ENCODE data around the gene CAMTA1.

Gene CAMTA1

DNA sequence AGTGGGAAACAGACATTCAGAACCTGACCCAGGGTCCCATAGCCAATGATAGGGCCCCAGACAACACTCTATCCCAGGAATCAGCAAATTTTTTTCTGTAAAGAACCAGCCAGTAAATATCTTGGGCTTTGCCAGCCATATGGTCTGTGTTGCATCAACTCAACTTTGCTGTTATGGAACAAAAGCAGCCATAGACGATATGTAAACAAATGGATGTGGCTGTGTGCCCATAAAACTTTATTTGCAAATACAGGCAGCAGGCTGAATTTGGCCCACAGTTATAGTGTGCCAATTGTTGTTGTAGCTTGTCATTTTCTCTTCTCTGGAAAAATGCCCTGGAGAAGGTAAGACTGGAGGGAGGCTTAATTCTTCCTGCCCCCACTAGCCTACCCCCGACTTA lies 554.7 kb downstream of the CAMTA1 start:
- no peak for DNase-seq (ENCODE audit: low read depth)

DNA sequence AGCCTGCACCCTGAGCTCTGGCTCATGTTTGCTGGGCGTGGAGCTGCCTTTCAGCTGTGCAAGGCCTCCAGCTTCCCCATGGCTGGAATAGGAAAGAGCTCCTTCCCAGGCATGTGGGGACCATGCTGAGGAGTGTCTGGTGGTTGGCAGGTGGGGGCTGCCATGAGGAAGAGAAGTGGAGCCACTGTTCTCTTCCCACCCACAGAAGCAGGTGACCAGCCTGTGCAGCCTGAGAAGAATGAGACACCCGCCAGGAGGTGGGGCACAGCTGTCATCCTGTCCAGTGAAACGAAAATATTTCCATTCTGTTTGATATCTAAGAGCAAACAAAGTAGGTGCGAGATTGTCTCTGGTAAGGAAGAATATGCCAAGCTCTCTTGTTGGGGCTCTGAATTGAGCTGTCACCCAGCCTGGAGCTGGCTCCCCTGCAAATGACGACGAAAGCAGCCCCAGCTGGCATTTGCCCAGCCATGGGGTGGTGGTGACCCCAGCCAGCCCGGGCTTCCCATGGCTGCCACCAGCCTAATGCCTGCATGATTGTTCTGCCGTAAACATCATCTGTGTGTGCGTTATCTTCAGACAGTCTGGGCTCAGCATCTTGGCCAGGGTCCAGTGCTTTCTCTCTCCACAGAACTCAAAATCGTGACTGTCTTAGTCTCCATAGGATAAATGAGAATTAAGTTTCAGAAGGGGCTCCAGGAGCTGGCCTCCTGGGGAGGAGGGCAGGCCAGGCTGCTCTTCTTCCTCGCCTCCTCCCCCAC lies 556.1 kb downstream of the CAMTA1 start:
- DNase-seq (ENCODE audit: low read depth) = no peak

DNA sequence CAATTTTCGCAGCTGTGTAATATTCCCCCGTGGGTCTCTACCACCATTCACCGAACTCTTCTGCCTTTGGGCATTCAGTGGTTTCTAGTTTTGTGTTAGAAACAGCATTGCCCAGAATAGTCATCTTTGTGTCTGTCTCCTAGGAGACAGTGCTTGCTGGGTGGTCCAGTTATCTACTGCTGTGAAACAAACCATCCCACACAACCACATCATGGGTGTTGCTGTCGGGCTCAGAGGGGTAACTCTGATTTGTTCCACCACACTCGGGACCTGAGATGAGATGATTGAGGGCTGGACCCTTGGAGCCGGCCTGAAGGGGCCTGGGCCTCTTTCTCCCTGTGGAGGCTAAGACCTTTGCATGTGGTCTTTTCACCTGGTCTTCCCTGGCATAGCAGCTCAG lies 558.6 kb downstream of the CAMTA1 start:
- no peak for DNase-seq (ENCODE audit: low read depth)

GRCh38 chr1:7344299-7344698 lies 559.0 kb downstream of the CAMTA1 start:
- DNase-seq (ENCODE audit: low read depth) = no peak

DNA sequence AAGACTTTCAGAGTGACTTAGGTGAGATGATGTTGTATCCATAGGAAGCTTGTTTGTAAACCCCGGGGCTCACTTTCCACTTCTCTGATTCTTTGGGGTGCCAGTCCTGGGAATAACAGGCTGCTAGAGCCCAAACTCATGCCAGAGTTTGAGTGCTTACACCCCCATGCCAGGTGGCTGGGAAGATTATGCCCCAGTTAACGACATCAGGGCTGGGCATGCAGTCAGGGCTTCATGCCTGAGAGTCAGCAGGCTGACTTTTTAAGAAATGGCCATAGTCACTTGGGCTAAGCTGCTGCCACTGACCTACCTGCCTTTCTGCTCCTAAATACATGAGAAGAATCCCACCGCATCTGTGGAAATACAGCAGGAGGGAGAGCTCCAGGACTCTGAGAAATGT lies 560.3 kb downstream of the CAMTA1 start:
- no peak for DNase-seq (ENCODE audit: low read depth)

- DNase-seq (ENCODE audit: low read depth) = no peak
These were observed 560.9 kb downstream of the CAMTA1 start for GRCh38 chr1:7346070-7346596.

GRCh38 chr1:7346600-7347570 lies 561.6 kb downstream of the CAMTA1 start:
- DNase-seq (ENCODE audit: low read depth) = no peak

DNA sequence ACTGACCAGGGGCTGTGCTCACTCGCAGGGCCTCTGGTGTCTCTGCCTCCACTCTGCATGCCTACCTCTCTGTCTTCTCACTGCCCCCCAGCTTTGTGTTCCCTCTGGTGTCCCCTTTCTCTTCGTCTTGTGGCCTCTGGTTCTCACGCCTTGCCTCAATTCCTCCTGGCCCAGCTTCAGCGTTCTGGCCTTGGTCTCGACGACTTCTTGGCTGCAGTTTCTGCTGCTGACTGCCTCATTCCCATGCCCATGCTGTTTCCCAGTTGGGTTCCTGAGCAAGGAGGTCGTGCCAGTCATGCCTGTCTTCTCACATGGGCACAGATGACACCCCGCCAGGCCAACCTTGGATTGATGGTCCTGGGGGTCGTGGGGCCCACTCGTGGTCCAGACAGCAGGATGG lies 562.8 kb downstream of the CAMTA1 start:
- no peak for DNase-seq (ENCODE audit: low read depth)

GRCh38 chr1:7348580-7348979 lies 563.3 kb downstream of the CAMTA1 start:
- no peak for DNase-seq (ENCODE audit: low read depth)

DNA sequence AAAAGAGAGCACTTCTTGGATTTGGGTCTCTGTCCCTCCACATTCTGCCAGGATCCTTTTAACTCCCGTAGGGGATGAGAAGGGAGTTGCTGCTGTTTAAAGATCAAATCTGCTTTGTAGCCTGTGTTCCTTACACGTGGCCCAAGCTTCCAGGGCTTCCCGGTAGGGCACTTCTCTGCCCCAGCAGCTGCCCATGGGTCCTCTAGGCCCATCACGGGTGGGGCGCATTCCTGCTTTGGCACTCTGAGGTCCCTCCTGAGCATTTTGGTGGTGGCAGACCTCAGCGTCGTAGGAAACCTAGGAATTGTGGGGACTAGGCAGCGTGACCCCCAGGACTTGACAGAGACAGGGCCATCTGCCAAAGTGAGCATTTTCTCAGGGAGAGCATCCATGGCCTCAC lies 565.5 kb downstream of the CAMTA1 start:
- no peak for DNase-seq (ENCODE audit: low read depth)

DNA sequence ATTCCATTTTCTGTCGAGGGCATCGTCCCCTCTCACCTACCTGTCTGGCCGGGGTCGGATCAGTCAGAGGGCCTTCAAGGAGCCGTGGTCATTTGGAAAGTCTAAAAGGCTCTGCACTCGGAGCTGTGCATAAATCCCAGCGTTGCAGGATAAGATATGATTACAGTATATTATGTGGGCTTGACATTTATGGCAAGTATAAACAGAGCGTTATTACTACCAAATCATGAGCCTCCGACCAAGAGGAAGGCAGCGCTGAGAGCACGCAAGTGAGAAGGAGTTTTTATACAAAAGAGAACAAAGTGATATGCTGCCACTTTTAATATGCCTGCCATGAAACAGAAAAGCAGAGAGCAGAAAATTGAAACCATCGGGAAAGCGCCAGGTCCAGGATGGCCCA lies 566.4 kb downstream of the CAMTA1 start:
- no peak for DNase-seq (ENCODE audit: low read depth)

- no peak for DNase-seq (ENCODE audit: low read depth)
These were observed 567.1 kb downstream of the CAMTA1 start for GRCh38 chr1:7352364-7352763.

DNA sequence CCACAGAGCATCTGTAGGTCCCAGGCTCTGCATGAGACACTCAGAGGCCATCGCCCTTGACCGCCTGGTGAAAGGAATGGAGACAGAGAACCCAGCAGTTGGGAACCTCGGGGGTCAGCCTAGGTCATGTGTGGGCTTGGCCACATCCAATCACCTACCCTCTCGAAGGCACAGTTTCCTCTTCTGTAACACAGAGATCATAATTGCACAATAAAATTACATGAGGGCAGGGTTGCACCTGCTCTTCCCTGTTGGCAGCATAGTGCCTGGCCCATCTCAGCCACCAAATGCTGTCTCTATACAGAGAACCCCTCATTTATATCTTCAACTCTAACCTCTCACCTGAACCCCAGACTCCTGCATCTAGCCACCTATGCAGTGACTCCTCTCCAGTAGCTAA lies 567.7 kb downstream of the CAMTA1 start:
- no peak for DNase-seq (ENCODE audit: low read depth)

- DNase-seq (ENCODE audit: low read depth) = no peak
These were observed 570.4 kb downstream of the CAMTA1 start for GRCh38 chr1:7355646-7356045.

- DNase-seq (ENCODE audit: low read depth) = no peak
These were observed 570.8 kb downstream of the CAMTA1 start for GRCh38 chr1:7356079-7356478.

- no peak for DNase-seq (ENCODE audit: low read depth)
These were observed 573.2 kb downstream of the CAMTA1 start for GRCh38 chr1:7358425-7358824.

DNA sequence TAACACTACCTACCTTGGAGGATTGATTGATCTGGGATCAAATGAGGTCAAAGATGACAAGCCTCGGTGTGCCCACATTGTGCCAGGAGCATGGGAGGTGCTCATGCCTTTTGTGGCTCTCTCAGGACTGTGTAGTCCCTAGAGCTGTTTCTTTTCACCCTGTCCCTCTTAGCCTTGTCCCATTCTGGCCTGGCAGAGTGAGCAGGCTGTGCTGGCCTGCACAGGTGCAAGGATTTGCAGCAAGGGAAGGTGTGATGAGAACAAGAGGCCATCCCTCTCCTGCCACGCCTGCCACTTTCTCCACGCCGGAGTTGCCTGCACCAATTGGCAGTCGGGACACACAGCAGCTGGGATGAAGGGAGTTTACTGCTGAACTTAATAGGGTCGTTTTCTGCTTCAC lies 575.3 kb downstream of the CAMTA1 start:
- DNase-seq (ENCODE audit: low read depth) = no peak

- DNase-seq (ENCODE audit: low read depth) = no peak
These were observed 577.7 kb downstream of the CAMTA1 start for GRCh38 chr1:7362947-7363346.

DNA sequence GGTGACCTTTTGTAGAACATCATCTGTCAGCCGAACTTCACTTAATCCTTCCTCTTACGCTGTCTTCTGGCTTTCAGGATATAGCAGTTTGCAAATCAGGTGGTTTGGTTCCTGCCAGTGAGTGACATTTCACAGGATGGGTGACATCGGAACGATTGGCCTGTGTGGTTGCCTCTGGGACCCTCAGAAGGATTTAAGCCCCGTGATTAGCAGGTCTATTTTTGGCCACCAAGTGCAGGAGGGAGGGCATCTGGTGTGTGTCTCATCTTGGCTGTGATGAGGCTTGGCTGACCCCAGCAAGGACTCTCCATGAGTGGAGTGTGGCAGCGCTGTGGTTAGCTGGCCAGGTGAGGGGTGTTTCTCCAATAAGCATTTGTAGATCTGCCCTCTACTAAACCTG lies 578.2 kb downstream of the CAMTA1 start:
- DNase-seq (ENCODE audit: low read depth) = no peak

GRCh38 chr1:7365706-7366105 lies 580.5 kb downstream of the CAMTA1 start:
- DNase-seq (ENCODE audit: low read depth) = no peak

- no peak for DNase-seq (ENCODE audit: low read depth)
These were observed 581.2 kb downstream of the CAMTA1 start for GRCh38 chr1:7366286-7366954.

DNA sequence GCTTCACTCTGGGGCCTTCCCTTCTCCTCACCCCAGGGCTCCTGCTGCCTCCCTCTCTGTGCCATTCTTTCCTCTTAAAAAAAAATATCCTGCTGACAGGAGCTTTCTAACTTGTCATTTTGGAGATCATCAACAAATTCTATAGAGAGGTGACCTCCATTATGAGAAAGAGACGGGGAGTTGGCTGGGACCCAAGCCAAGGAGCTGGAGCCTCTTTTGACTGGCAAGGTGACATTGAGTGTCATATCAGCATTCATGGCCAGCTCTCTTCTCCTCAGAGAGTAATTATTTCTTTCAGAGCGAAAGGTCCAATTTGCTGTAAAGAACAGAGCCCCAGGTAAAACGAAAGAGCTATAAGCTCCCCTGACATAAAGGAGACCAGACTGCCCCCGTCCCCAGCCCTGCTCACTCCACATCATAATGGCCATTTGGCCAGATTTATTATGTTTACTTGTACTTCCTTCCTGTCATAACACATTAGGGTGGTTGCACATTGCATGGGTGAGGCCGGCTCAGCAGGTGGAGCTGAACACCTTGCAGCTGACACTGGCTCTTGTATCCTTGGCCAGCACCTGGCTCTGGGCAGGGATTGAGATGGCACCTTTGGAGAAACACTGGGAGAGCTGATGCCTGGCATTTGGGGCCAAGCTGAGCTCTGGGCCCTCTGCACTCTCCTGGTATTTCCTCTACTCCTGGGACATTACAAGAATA lies 581.9 kb downstream of the CAMTA1 start:
- no peak for DNase-seq (ENCODE audit: low read depth)
